Endothelial cell (in vitro differentiated cells): ENCODE measurements around the gene CALN1. TPM values are rescaled to one million over a fixed set of nuclear protein-coding genes. Genes with fewer than 3 reads are reported as not detected.
"Not testable (repeated sequence)": the region's sequence is repeated elsewhere in the genome, so short reads cannot be mapped to it uniquely, and the experiment has no call there.

Experiments used
- DNase-seq: peaks from one replicate; pipeline ENCODE4 v3.0.0; 2021; ENCODE audit warnings: low spot score
- H3K27ac Mint-ChIP-seq: one replicate; pipeline ENCODE4 v1.8.0; 2021; ENCODE audit warnings: mixed read lengths, inconsistent platforms; ENCODE audit not compliant: unreplicated experiment
- H3K27me3 Mint-ChIP-seq: one replicate; pipeline ENCODE4 v1.8.0; 2021; ENCODE audit warnings: mild to moderate bottlenecking, moderate library complexity, mixed read lengths, inconsistent platforms; ENCODE audit not compliant: unreplicated experiment
- H3K36me3 Mint-ChIP-seq: one replicate; pipeline ENCODE4 v1.8.0; 2021; ENCODE audit warnings: mild to moderate bottlenecking, low read depth, mixed read lengths, inconsistent platforms; ENCODE audit not compliant: unreplicated experiment
- H3K4me1 Mint-ChIP-seq: one replicate; pipeline ENCODE4 v1.8.0; 2021; ENCODE audit warnings: mild to moderate bottlenecking, mixed read lengths, inconsistent platforms; ENCODE audit not compliant: unreplicated experiment
- H3K4me3 Mint-ChIP-seq: one replicate; pipeline ENCODE4 v1.8.0; 2021; ENCODE audit warnings: mild to moderate bottlenecking, mixed read lengths, inconsistent platforms; ENCODE audit not compliant: unreplicated experiment
- H3K9me3 Mint-ChIP-seq: one replicate; pipeline ENCODE4 v1.8.0; 2021; ENCODE audit warnings: mixed read lengths, inconsistent platforms; ENCODE audit not compliant: unreplicated experiment
- total RNA-seq: library from RNA; stranded (reverse); fragmentation: NEBNext Ultra II Directional; extraction: Animal tissue kit (Norgen Biotek cat#: 25700); gene quantifications from one replicate; pipeline ENCODE4 v1.2.1, GENCODE V29; 2021; ENCODE audit not compliant: unreplicated experiment
- TF ChIP-seq, protein P1 (sequence below): fragments of 200-600 bp; sonication (generic); IDR thresholded peaks from one replicate; pipeline ENCODE4 v1.5.0; 2021; ENCODE audit warnings: antibody characterized with exemption; ENCODE audit not compliant: unreplicated experiment

CALN1 gene
- total RNA-seq, 1 donor from 2014 or later, result 1.4 TPM

DNA sequence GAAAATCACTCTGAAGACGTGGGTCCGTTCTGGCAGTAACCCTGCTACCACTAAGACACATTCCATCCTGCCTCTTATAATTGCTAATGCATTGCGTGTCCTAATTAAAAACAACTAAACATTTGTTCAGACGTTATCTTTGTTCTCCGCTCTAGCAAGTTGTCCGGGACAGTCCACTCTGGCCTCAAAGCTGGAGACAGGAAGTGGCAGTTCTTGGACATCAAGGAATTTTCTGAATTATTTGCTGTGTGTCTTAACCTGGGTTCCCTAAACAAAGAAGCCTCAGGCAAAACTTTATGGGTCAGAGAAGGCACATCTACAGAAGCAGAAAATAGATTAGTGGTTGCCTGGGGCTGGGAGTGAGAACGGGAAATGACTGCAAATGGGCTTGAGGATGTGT, 199.1 kb downstream of the CALN1 start:
- H3K4me1 Mint-ChIP-seq, result no peaks in the 10 kb centered on the region
- no peak for DNase-seq
- H3K36me3 Mint-ChIP-seq, result peaks cover 2% of the 10 kb centered on the region
- no peak overlapping the region for H3K27ac Mint-ChIP-seq
- TF ChIP-seq, protein P1, sequence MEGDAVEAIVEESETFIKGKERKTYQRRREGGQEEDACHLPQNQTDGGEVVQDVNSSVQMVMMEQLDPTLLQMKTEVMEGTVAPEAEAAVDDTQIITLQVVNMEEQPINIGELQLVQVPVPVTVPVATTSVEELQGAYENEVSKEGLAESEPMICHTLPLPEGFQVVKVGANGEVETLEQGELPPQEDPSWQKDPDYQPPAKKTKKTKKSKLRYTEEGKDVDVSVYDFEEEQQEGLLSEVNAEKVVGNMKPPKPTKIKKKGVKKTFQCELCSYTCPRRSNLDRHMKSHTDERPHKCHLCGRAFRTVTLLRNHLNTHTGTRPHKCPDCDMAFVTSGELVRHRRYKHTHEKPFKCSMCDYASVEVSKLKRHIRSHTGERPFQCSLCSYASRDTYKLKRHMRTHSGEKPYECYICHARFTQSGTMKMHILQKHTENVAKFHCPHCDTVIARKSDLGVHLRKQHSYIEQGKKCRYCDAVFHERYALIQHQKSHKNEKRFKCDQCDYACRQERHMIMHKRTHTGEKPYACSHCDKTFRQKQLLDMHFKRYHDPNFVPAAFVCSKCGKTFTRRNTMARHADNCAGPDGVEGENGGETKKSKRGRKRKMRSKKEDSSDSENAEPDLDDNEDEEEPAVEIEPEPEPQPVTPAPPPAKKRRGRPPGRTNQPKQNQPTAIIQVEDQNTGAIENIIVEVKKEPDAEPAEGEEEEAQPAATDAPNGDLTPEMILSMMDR, result no peak
- peaks cover 14% of the 10 kb centered on the region for H3K9me3 Mint-ChIP-seq
- H3K4me3 Mint-ChIP-seq, result no peak overlapping the region
- H3K27me3 Mint-ChIP-seq, result no peaks in the 10 kb centered on the region

DNA sequence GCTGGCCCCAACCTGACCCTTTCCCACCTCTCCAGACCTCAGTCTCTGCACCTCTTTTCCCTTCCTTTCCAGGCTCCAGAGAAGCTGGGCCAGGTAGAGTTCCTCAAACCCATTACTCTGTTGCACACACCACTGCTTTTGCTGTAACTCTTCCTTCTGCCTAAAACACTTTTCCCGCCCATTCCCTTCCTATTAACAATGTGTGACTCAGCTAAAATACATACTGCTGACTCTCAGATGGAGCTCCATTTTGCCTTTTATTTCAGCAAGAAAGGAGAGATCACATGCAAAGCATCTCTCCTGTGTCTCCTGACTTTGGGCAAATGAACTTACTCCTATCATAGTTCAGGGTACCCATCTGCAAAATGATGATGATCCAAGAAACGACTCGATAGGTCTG, 201.0 kb downstream of the CALN1 start:
- peaks cover 2% of the 10 kb centered on the region for H3K36me3 Mint-ChIP-seq
- no peak overlapping the region for H3K4me3 Mint-ChIP-seq
- no peak overlapping the region for H3K27ac Mint-ChIP-seq
- TF ChIP-seq, protein P1, result no peak
- no peak for DNase-seq
- H3K9me3 Mint-ChIP-seq, result peaks cover 14% of the 10 kb centered on the region
- H3K27me3 Mint-ChIP-seq, result no peaks in the 10 kb centered on the region
- no peaks in the 10 kb centered on the region for H3K4me1 Mint-ChIP-seq

DNA sequence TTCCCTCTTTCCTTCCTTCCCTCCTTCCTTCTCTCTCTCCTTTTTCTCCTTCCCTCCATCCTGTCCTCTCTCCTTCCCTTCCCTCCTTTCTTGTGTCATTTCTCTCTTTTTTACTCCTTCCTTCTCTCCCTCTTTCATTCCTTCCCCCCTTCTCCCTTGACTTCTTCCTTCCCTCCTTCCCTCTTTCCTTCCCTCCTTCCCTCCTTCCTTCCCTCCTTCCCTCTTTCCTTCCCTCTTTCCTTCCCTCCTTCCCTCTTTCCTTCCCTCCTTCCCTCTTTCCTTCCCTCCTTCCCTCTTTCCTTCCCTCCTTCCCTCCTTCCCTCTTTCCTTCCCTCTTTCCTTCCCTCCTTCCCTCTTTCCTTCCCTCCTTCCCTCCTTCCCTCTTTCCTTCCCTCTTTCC, 203.1 kb downstream of the CALN1 start:
- not testable (repeated sequence) for H3K4me3 Mint-ChIP-seq, H3K27ac Mint-ChIP-seq, DNase-seq, H3K4me1 Mint-ChIP-seq, H3K27me3 Mint-ChIP-seq, H3K36me3 Mint-ChIP-seq
- H3K9me3 Mint-ChIP-seq, result peaks cover 14% of the 10 kb centered on the region

DNA sequence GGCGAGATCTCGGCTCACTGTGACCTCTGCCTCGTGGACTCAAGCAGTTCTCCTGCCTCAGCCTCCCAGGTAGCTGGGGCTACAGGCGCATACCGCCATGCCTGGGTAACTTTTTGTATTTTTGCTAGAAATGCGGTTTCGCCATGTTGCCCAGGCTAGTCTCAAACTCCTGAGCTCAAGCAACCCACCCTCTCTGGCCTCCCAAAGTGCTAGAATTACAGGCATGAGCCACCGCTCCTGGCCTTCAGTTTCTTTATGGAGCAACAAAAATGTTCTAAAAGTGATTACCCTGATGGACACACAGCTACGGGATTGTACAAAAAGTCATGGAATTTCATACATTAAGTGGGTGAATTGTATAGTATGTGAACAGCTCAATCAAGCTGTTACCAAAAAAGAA, 216.0 kb downstream of the CALN1 start:
- TF ChIP-seq, protein P1, result no peak
- H3K9me3 Mint-ChIP-seq, result no peaks in the 10 kb centered on the region
- H3K4me3 Mint-ChIP-seq, result no peak overlapping the region
- H3K4me1 Mint-ChIP-seq, result no peaks in the 10 kb centered on the region
- H3K27me3 Mint-ChIP-seq, result no peaks in the 10 kb centered on the region
- no peaks in the 10 kb centered on the region for H3K36me3 Mint-ChIP-seq
- H3K27ac Mint-ChIP-seq, result no peak overlapping the region
- no peak for DNase-seq

DNA sequence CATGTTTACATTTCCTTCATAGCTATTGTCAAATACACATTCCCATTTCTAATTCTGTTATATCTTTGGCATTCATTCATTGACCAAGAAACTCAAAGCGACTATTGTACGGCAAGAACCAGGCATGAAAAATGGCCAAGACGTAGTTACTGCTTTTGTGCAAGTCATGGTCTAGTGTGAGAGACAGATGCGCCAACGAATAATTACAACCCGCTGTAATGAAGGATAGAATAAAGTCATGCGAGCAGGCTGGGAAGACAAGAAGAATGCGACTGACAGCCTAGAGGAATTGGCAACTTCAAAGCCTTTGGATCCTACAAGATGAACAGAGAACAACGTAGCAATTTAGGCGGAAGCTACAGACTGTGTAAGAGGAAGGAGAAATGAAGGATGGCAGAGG, 221.2 kb downstream of the CALN1 start:
- no peak overlapping the region for H3K27ac Mint-ChIP-seq
- DNase-seq, result no peak
- H3K4me1 Mint-ChIP-seq, result no peaks in the 10 kb centered on the region
- H3K36me3 Mint-ChIP-seq, result no peaks in the 10 kb centered on the region
- no peaks in the 10 kb centered on the region for H3K27me3 Mint-ChIP-seq
- no peaks in the 10 kb centered on the region for H3K9me3 Mint-ChIP-seq
- TF ChIP-seq, protein P1, result no peak
- no peak overlapping the region for H3K4me3 Mint-ChIP-seq

DNA sequence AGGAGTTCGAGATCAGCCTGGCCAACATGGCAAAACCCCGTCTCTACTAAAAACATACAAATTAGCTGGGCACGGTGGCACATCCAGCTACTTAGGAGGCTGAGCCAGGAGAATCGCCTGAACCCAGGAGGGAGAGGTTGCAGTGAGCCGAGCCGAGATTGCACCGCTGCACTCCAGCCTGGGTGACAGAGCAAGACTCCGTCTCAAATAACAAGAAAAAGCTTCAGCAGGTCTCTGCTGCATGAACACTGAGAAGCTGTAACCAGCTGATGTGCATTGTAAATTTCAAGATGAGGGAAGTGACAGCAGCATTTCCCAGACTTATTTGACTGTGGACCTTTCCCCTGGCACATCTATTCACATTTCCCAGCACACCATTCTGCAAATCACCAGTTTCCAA, 222.0 kb downstream of the CALN1 start:
- H3K27me3 Mint-ChIP-seq, result no peaks in the 10 kb centered on the region
- H3K36me3 Mint-ChIP-seq, result no peaks in the 10 kb centered on the region
- H3K9me3 Mint-ChIP-seq, result no peaks in the 10 kb centered on the region
- TF ChIP-seq, protein P1, result no peak
- H3K27ac Mint-ChIP-seq, result no peak overlapping the region
- no peaks in the 10 kb centered on the region for H3K4me1 Mint-ChIP-seq
- DNase-seq, result no peak
- H3K4me3 Mint-ChIP-seq, result no peak overlapping the region
